ENCODE data around the gene IL33.

DNA sequence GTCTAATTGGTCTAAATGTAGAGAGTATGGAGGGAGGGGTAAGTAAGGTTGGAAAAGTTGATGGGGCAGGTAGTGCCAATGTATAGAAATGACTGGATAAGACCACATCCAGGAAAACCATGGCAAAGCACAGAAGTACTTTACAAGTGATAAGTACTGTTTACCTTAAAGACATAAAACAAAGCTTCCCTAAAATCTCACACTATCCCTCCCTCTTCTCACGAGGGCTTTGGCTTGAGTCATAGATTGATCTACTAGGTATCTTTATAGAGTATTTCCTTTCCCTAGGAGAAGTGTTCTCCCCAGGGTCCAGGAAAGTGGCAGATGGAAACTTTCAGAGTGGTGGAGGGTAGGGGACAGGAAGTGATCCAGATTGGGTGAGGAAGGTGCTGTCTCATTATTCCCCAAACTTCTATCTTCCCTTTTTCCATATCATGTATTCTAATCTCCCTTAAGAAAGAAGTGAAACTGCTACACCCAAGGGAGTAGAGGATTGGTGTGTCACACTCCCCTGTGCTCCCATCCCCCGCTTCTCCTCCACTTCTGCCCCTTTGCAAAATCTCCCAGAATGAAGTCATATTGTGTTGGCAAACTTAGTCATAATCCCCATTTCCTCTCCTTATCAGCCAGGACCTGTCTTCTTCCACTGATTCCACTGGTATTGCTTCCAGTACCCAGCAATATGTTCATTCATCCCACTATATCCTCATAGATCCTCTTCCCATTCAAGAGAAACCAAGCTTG is 14.6 kb downstream of the IL33 start:
- TF ChIP-seq, protein P1, sequence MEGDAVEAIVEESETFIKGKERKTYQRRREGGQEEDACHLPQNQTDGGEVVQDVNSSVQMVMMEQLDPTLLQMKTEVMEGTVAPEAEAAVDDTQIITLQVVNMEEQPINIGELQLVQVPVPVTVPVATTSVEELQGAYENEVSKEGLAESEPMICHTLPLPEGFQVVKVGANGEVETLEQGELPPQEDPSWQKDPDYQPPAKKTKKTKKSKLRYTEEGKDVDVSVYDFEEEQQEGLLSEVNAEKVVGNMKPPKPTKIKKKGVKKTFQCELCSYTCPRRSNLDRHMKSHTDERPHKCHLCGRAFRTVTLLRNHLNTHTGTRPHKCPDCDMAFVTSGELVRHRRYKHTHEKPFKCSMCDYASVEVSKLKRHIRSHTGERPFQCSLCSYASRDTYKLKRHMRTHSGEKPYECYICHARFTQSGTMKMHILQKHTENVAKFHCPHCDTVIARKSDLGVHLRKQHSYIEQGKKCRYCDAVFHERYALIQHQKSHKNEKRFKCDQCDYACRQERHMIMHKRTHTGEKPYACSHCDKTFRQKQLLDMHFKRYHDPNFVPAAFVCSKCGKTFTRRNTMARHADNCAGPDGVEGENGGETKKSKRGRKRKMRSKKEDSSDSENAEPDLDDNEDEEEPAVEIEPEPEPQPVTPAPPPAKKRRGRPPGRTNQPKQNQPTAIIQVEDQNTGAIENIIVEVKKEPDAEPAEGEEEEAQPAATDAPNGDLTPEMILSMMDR (optimal IDR thresholded peaks at IDR 0.05 in 1 of 3, IDR thresholded peaks at IDR 0.05 in 1 of 3, conservative IDR thresholded peaks at IDR 0.05 in 1 of 3; ENCODE audit: extremely low read depth in 1 of 3, insufficient read depth in 2 of 3, low read length in 3 of 3), result no peak
- no peak for TF ChIP-seq EZH2 (IDR thresholded peaks at IDR 0.05; ENCODE audit: low read length)

All from keratinocyte (primary cell).